NB4 (cell line): Measurements from ENCODE around the gene SNX2.
A peak's percentile ranks its signal among the peaks of the same experiment; 100 is the strongest.

Source experiments
- DNase-seq: peaks from one replicate; pipeline ENCODE4 v3.0.0; 2010; ENCODE audit warnings: low read depth
- H3K4me3 ChIP-seq: one replicate; pipeline ENCODE4 v1.5.1; 2011; ENCODE audit warnings: mild to moderate bottlenecking, low read depth, low read length, moderate library complexity
- MYC ChIP-seq: IDR thresholded peaks from 2 replicates; pipeline ENCODE4 v1.6.1; 2011; ENCODE audit warnings: low read depth, low read length
- POLR2A ChIP-seq: IDR thresholded peaks from 2 replicates; pipeline ENCODE4 v1.6.1; 2011; ENCODE audit warnings: mild to moderate bottlenecking; ENCODE audit not compliant: insufficient read length; ENCODE audit errors: extremely low read depth
- TF ChIP-seq, protein P1 (sequence below): IDR thresholded peaks from one replicate; pipeline ENCODE4 v1.5.1; 2012; ENCODE audit warnings: low read depth, low read length
- TF ChIP-seq, protein P2 (sequence below): IDR thresholded peaks from 2 replicates; pipeline ENCODE4 v1.6.1; 2011; ENCODE audit warnings: low read depth, low read length

Gene SNX2

DNA sequence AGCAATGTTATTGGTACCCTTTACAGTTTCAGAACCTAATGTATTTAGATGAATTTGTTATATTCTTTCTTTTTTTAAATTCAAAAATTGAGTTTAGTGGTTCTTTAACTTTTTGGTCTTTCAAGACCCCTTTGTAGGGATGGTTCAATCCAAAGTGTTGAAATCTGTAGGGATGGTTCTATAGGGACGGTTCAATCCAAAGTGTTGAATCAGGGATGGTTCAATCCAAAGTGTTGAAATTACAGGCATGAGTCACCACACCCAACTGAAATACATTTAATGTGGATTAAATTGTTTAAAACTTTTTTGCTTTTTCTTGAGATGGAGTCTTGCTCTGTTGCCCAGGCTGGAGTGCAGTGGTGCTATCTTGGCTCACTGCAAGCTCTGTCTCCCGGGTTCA is 30.6 kb downstream of the SNX2 start:
- TF ChIP-seq, protein P1, sequence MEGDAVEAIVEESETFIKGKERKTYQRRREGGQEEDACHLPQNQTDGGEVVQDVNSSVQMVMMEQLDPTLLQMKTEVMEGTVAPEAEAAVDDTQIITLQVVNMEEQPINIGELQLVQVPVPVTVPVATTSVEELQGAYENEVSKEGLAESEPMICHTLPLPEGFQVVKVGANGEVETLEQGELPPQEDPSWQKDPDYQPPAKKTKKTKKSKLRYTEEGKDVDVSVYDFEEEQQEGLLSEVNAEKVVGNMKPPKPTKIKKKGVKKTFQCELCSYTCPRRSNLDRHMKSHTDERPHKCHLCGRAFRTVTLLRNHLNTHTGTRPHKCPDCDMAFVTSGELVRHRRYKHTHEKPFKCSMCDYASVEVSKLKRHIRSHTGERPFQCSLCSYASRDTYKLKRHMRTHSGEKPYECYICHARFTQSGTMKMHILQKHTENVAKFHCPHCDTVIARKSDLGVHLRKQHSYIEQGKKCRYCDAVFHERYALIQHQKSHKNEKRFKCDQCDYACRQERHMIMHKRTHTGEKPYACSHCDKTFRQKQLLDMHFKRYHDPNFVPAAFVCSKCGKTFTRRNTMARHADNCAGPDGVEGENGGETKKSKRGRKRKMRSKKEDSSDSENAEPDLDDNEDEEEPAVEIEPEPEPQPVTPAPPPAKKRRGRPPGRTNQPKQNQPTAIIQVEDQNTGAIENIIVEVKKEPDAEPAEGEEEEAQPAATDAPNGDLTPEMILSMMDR, result no peak
- no peak overlapping the region for H3K4me3 ChIP-seq
- DNase-seq, result peak; percentile 30

DNA sequence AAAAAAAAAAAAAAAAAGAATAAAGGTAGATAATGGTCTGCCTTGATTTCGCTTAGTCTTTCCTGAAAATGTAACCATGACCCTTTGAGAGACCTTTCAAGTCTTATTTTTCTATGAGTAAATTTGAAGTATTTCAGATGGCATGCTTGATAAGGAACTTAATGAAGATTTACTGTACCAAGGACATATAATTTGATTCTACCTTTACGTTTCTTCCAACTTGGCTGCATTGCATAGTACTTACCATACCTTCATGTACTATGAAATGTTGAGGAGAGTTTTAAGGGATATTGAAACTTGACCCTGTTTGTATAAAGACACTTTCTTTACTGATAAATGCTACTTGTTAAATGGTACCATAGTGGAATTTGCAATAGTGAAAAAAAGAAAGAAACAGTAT is 35.5 kb downstream of the SNX2 start:
- TF ChIP-seq, protein P1, result no peak
- TF ChIP-seq POLR2A (no peak), MYC (no peak)
- TF ChIP-seq, protein P2, sequence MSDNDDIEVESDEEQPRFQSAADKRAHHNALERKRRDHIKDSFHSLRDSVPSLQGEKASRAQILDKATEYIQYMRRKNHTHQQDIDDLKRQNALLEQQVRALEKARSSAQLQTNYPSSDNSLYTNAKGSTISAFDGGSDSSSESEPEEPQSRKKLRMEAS, result no peak
- no peak for DNase-seq
- H3K4me3 ChIP-seq, result no peak overlapping the region

DNA sequence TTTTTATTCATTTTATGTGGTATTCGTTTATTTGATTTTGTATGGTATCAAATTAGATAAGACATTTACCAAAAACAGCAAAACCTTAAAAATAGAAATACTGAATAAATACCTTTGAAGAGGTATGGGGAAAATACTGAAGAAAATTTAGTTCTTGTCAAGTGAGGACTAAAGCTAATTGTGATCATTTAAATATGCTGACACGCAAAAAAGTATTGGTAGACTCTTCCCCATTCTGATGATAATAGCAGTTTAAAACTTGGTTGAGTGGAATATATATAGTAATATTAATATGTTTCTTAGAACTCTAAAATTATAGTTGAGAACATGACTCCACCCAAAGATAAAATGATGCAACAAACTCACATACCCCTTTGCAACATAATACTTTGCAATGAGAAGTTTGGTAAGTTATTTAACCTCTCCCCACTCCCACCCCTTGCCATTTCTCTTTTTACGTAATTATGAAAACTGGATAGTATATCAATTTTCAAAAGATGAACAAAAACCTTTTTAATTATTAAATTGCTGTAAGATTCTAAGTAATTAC is 40.4 kb downstream of the SNX2 start:
- TF ChIP-seq, protein P2, result no peak
- TF ChIP-seq MYC, result no peak
- no peak overlapping the region for H3K4me3 ChIP-seq
- no peak for DNase-seq

DNA sequence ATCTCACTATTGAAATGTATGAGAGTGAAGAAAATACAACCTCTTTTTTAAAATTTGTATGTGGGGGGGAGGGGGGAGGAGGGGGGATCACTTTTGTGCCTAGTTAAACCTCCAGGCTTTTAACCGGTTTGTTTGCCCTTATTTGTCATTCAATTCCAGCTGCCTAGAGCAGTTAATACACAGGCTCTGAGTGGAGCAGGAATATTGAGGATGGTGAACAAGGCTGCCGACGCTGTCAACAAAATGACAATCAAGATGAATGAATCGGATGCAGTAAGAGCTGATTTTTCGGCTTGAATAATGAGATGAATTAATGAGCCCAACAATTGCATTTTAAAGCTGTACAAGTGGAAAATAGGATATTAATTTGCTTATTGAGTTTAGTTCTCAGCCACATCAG is 41.9 kb downstream of the SNX2 start:
- H3K4me3 ChIP-seq, result no peak overlapping the region
- TF ChIP-seq, protein P1, result no peak
- TF ChIP-seq, protein P2, result no peak
- TF ChIP-seq MYC (no peak), POLR2A (no peak)
- DNase-seq, result no peak

DNA sequence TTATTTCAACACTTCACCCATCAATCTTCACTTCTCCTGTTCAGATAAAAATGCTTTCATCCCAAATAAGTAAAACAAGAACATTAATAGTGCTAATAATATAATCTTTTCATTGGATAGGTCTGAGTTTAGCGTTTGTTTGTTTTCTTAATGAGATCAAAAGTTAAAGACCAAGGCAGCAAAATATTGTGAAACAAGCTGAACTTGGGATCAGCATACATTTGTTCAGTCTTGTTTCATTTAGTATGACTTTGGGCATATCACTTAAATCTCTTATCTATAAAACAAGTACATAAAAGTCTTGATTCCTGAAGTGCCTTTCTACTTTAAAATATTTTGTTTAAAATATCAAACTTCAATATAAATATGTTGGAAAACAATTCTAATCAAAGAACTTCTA is 57.1 kb downstream of the SNX2 start:
- no peak for DNase-seq
- H3K4me3 ChIP-seq, result no peak overlapping the region
- TF ChIP-seq, protein P1, result no peak
- TF ChIP-seq POLR2A (no peak), MYC (no peak)
- TF ChIP-seq, protein P2, result no peak

DNA sequence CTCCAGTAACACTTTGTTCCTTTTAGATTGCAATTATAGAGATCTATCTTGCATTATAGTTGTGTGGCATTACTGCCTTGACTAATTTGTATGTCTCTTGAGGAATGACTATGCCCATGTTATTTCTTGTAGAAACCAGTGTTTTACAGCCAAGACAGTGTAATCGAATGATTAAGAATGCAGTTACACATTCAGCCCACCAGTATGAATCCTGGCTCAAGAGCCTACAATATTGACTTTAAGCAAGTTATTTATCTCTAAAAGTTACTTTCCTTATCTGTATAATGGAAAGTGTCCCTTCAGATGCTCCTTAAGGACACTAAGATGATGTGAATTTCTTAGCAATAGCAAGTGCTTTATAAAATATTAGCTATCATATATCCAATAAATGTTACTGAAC is 60.8 kb downstream of the SNX2 start:
- H3K4me3 ChIP-seq, result no peak overlapping the region
- DNase-seq, result no peak
- TF ChIP-seq, protein P2, result no peak
- no peak for TF ChIP-seq POLR2A
- TF ChIP-seq, protein P1, result no peak
- TF ChIP-seq MYC, result no peak
